ENCODE data around the gene PSME4. TPM values are rescaled to one million over a fixed set of nuclear protein-coding genes. Genes with fewer than 3 reads are reported as not detected.

Gene PSME4
- total RNA-seq, 2 donors from 2014 or later, result 42.4 to 56.3 TPM

DNA sequence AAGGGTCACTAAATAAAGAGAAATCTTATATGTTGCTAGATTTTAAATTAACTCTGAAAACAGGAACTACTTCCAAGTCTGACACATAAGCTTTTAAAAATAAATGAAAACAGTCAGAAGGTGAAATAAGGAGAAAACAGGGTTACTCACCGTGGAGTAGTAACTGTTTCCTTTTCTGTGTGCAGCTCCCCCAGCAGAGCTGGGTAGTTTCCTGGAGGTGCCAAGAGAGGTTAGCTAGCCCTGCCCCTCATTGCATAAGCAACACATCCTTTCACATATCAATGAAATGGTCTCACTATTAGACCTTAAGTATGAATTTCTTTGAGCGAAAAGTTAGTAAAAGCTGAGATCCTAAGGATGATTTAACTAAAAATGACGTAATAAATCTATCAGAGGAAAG is 57.1 kb downstream of the PSME4 start:
- Histone ChIP-seq H3K4me1 (no peaks in the 10 kb centered on the region), H3K9me3 (no peaks in the 10 kb centered on the region), H3K9ac (ENCODE audit: low read depth in 2 of 2, low read length in 2 of 2) (no peak overlapping the region), H3K27ac (no peak overlapping the region), H3K4me3 (no peak overlapping the region), H3K27me3 (no peaks in the 10 kb centered on the region), H3K36me3 (no peaks in the 10 kb centered on the region)
- intact Hi-C loops (cut with DNase I), result no loop called here
- DNase-seq, result no peak
- TF ChIP-seq, protein P1, sequence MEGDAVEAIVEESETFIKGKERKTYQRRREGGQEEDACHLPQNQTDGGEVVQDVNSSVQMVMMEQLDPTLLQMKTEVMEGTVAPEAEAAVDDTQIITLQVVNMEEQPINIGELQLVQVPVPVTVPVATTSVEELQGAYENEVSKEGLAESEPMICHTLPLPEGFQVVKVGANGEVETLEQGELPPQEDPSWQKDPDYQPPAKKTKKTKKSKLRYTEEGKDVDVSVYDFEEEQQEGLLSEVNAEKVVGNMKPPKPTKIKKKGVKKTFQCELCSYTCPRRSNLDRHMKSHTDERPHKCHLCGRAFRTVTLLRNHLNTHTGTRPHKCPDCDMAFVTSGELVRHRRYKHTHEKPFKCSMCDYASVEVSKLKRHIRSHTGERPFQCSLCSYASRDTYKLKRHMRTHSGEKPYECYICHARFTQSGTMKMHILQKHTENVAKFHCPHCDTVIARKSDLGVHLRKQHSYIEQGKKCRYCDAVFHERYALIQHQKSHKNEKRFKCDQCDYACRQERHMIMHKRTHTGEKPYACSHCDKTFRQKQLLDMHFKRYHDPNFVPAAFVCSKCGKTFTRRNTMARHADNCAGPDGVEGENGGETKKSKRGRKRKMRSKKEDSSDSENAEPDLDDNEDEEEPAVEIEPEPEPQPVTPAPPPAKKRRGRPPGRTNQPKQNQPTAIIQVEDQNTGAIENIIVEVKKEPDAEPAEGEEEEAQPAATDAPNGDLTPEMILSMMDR (IDR thresholded peaks at IDR 0.05), result no peak

DNA sequence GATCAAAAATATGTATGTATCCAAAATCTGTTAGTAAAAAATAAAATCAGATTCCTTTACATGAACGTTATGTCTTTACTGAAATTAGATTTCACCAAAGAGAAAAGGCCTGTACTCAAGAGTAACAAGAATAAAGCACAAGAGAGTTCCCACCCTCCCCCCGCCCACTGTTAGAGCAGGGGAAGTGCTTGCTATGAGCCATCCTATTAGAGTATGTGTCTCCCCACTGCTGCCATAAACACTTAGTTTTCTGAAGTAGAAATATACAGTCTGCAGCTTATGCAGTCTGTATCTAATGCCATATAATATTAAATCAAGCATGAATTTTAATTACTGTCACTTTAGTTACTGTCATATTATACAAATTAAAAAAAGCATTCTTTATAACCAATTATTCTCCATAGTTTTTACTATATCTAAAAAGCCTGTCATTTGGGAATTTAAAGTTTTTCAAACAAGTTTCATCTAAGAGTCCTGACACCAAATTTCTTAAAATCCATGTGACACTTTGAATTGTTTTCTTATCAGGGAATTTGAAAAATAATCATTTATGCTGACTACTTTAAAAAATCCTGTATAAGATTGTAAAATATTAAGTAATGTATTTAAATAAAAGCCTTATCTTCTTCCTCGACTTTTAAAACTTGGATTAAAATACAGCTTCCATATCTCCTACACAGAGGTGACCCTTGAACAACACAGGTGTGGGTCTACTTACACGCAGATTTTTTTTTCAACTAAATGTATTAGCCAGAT is 59.2 kb downstream of the PSME4 start:
- no peak for DNase-seq
- intact Hi-C loops (cut with DNase I), result no loop called here
- Histone ChIP-seq H3K9ac (ENCODE audit: low read depth in 2 of 2, low read length in 2 of 2) (no peak overlapping the region), H3K27ac (no peak overlapping the region), H3K36me3 (peaks cover 13% of the 10 kb centered on the region), H3K9me3 (no peaks in the 10 kb centered on the region), H3K27me3 (no peaks in the 10 kb centered on the region), H3K4me1 (no peaks in the 10 kb centered on the region), H3K4me3 (no peak overlapping the region)
- TF ChIP-seq, protein P1 (IDR thresholded peaks at IDR 0.05), result no peak

DNA sequence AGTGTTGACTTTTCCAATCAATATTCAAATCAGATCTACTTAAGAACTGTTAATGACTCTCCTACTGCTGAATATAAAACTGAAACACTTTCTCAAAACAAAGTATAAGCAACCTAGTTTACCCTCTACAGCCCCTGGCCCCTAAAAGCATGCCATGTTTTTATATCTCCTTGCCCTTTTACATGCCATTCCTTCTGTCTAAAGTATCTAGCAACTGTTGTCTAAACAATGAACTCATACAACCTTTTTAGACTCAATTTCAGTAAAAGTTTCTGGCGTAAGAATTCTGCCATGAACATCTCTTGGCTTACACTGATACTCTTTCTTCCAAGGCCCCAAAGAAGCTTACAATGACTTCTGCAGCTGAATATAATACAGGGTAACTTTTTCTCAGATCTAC is 63.2 kb downstream of the PSME4 start:
- Histone ChIP-seq H3K27me3 (no peaks in the 10 kb centered on the region), H3K4me1 (no peaks in the 10 kb centered on the region), H3K36me3 (peaks cover 15% of the 10 kb centered on the region), H3K4me3 (no peak overlapping the region), H3K9ac (ENCODE audit: low read depth in 2 of 2, low read length in 2 of 2) (no peak overlapping the region), H3K27ac (no peak overlapping the region), H3K9me3 (no peaks in the 10 kb centered on the region)
- TF ChIP-seq, protein P1 (IDR thresholded peaks at IDR 0.05), result no peak
- intact Hi-C loops (cut with DNase I), result no loop called here
- DNase-seq, result no peak

DNA sequence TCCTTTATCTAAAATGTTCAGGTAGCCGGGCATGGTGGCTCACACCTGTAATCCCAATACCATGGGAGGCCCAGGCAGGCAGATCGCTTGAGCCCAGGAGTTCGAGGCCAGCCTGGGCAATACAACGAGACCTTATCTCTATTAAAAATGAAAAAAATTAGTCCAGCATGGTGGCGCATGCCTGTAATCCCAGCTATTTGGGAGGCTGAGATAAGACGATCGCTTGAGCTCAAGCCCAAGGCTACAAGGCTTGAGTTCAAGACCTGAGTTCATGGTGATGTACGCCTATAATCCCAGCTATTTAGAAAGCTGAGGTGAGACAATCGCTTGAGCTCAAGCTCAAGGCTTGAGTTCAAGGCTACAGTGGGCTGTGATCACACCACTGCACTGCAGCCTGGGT is 65.4 kb downstream of the PSME4 start:
- Histone ChIP-seq H3K4me3 (no peak overlapping the region), H3K4me1 (no peaks in the 10 kb centered on the region), H3K9me3 (no peaks in the 10 kb centered on the region), H3K27me3 (no peaks in the 10 kb centered on the region), H3K36me3 (peaks cover 22% of the 10 kb centered on the region), H3K27ac (no peak overlapping the region), H3K9ac (ENCODE audit: low read depth in 2 of 2, low read length in 2 of 2) (no peak overlapping the region)
- no peak for DNase-seq
- TF ChIP-seq, protein P1 (IDR thresholded peaks at IDR 0.05), result no peak
- intact Hi-C loops (cut with DNase I), result no loop called here

DNA sequence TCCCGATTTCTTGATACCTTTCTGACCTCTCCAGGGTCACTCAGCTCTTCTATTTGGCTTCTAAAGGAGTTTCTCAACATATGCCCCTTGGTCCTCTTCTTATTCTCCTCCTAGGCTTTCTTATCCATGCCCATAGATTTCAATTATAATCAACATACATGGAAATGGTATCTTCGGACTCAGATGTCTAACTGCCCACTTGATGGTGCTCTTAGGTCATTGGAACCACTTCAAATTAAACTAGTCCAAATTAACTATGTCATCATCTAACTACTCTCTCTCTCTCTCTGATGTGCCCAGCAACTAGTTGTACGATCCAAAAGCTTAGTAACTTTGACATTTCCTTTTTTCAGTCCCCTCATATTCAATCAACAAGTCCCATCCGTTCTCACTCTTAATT is 67.8 kb downstream of the PSME4 start:
- no peak overlapping the region for H3K4me3 ChIP-seq
- no peak overlapping the region for H3K9ac ChIP-seq (ENCODE audit: low read depth in 2 of 2, low read length in 2 of 2)
- H3K9me3 ChIP-seq, result no peaks in the 10 kb centered on the region

More for the DNA sequence above, 67.8 kb downstream of the PSME4 start:
- Histone ChIP-seq H3K36me3 (peaks cover 27% of the 10 kb centered on the region), H3K4me1 (no peaks in the 10 kb centered on the region), H3K27me3 (no peaks in the 10 kb centered on the region), H3K27ac (no peak overlapping the region)
- intact Hi-C loops (cut with DNase I), result no loop called here
- TF ChIP-seq, protein P1 (IDR thresholded peaks at IDR 0.05), result no peak
- no peak for DNase-seq

All from colonic mucosa (tissue), 4 donors.